HG03095 (cell line): ENCODE measurements around the gene CAMK4.
A peak's percentile ranks its signal among the peaks of the same experiment; 100 is the strongest.

Source experiments
- ATAC-seq: cut with Tn5 transposase; IDR thresholded peaks from one replicate; pipeline ENCODE4 v1.9.1; 2021; ENCODE audit warnings: moderate library complexity; ENCODE audit not compliant: unreplicated experiment

CAMK4 gene

DNA sequence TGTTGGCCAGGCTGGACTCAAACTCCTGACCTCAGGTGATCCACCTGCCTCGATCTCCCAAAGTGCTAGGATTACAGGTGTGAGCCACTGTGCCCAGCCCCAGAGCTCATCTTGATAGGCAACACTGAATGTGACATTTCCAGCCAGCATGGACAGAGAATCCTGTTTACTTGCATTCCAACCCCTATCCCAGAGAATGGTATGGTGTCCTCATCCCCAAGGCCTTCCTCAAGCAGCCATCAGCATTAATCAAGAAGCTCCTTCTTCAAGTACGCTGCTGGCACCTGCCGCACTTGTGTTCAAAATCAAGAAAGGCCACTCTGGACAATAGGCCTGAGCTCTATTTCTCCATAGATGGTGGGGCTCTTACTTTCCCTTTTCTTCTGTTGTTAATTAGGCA, 247.9 kb downstream of the CAMK4 start:
- no peak for ATAC-seq

DNA sequence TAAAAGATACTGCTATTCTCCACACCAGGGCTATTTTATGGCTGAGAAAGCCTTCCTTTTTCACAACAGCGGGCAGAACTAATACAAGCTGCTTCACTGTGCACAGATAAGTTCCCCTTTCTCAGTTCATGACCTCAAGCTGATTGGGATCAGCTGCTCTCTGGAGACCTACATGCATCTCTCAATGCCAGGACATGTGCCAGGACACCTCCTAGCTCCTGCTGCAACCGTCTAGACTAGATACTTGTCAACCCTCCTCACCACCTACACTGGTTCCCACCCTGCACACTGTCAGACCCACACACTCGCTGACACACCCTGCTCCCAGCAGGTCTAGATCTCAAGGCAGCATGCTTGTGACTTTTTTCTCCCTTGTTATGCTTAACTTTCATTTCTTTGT, 248.4 kb downstream of the CAMK4 start:
- ATAC-seq: peak; percentile 63

DNA sequence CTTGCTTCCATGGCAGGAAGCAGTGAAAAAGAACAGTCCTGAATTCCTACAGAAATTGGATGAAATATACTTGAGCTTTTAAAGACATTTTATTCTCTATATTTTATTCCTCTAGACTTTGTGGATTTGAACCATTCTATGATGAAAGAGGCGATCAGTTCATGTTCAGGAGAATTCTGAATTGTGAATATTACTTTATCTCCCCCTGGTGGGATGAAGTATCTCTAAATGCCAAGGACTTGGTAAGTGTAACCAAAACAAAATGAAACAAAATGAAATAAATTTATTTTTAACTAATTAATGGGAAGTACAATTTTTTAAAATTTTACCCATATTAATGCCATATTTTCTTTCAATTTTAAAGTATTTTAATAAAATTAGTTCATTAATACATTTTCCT, 254.1 kb downstream of the CAMK4 start:
- no peak for ATAC-seq

DNA sequence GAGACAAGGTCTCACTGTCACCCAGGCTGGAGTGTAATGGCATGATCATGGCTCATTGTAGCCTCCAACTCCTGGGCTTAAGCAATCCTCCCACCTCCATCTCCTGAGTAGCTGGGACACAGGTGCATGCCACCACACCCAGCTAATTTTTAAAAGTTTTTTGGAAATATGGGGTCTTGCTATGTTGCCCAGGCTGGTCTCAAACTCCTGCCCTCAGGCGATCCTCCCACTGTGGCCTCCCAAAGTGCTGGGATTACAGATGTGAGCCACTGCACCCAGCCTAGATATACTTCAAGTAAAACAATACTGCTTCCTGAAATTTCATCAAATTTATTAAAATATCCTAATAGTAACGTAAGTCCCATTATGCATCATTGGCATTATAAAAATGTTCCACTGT, 254.7 kb downstream of the CAMK4 start:
- no peak for ATAC-seq

DNA sequence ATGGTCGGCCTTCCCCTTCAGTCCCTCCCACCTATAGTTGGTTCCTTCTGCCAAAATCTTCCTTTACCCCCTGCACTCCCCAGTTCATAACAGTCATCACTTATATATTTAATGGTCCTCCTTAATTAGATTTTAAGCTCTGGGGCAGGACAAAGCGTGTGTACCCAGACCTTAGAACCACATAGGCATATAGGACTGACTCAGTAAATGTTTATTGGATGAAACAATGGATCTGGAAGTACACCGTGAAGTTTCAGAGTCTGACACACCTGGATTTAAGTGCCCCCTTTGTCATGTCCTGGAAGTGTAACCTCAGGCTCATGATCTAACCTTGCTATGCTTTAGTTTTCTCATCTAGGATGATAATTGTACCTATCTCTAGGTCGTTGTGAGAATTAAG, 256.2 kb downstream of the CAMK4 start:
- no peak for ATAC-seq

DNA sequence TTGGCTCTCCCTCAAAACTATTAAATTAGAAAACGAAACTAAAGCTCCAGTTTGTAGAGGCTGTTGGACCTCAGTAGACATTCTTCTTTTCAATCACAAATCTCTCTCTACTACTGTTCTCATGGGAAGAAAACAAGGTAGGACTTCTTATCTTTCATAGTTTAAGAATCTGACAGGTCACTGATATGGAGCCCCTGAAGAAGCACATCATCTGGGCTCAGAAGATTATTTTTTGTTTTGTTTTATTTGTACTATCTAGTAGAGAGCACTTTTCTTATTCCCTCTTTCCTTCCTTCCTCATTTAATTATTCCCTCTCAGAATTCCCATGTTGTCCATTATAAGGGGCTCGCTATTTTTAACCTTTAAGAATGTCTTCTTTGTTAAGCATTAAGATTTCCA, 261.9 kb downstream of the CAMK4 start:
- no peak for ATAC-seq

DNA sequence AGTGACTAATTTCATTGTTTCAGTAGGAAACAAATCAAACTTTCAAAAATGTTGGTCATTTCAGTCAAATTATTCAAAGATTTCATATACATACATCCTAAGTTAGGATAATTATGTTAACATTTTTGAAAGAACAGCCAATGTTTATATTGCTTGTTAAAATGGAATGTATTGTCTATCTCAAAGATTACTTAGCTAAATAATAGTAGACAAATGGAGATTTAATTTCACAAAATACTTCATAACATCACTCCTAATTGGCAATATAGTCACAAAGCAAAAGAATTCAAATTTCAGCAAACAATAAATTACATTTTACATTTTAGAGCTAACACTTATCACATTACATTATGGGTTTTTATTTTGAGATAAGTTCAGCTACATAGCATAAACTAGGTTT, 262.7 kb downstream of the CAMK4 start:
- no peak for ATAC-seq

DNA sequence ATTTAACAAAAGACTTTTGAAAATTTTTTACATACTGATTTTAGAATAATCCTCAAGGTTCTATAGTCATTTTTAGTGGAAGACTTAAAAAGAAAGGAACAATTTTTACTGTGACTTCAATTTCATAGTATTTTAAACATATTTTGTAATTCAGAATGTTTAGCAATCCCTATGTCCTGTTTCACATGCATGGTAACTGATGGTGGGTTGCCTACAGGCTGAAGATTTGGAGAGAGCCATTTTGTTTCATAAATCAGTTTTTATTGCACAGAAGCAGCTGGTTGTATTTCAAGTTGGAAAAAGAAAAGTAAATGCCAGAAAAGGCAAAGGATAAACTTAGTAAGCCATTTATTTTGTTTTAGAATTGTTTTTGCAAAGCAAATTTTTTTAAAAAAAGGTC, 264.2 kb downstream of the CAMK4 start:
- no peak for ATAC-seq

DNA sequence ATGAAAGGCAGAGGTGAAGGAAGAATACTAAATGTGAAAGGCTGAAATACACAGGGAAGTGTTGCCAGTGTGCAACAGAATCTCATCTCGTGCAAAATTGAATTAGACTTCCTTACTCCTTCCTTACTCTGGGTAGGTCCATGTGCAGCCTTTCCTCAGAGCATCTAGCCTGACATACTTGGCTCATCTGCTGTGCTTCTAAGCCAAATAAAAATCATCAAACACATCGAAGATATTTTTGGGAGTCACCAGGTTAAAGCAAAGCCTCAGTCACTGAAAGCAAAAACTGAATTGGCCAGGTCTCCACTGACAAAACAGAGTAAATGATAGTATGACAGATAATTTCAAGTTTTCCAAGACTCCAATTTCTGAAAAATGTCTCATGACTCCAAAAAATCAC, 268.8 kb downstream of the CAMK4 start:
- ATAC-seq: no peak

DNA sequence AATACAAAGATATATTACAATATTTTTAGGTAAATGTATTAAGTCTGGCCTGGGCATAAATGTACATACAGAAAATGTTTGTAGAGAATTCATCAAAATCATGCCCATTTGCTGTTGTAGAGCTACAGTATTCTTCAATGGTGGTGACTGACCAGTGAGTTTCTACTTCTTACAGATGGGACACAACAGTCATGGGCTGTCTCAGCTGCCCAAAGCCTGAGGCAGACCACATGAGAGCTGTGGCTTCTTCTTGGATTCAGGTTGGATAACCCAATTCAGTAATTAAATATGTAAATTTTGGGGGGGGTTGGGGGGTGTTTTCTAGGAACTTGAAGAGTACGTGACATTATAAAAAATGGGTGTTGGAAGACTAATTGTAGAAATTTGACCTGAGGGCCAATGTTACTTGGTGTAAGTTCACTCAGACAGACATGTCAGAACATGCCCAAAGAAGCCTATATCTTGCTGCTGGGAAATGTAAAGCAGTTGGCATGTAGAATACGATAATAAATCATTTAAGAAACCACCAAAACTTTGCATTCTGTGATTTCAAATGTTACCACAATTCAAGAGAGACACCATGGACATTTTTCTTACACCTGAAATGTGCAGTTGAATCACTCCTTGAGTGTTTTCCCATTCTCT, 270.3 kb downstream of the CAMK4 start:
- ATAC-seq: no peak

DNA sequence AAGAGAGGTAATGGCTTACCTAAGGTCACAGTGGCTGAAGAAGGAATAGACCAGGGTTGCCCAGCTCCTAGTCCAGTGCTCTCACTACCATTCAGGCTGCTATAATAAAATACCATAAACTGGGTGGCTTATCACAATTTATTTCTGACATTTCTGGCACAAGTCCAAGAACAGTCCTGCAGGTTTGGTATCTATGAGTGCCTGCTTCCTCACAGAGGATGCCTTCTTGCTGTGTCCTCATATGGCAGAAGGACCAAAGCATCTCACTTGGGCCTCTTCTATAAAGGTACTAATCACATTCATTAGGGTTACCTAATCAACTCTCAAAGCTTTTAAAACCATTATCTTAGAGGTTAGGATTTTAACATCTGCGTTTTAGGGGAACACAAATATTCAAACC, 271.0 kb downstream of the CAMK4 start:
- ATAC-seq: no peak

DNA sequence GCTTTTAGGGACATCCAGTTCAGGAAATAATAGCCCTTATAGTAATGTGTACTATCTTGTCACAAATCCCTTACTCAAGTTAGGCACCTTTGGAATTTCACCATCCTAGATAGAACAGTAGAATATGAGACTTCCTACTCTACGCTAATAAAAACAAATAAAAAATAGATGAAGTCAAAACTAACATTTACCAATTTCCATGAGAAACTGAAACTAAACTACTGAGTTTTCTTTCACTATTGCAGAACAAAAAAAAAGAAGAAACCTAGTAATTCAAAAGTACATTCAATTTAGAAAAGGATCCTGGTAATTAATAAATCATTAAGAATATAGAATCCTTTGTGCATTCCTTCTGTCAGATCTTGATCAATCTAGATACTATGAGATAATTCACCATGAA, 274.2 kb downstream of the CAMK4 start:
- ATAC-seq: no peak

DNA sequence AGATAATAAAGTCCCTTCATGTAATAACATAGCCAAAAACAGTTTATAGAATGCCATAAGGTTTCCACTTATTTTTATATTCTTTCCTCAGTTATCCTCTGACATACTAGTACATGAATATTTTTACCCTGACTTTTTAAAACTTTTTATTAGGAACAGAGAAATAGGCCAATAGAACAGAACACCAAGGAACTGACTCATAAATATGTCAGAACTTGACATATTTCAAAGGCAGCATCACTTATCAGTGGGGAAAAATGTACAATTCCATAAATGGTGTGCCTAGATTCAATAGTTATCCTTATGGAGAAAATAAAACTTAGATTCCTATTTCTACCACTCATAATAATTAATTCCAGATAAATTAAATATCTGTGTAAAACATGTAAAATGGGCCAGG, 278.8 kb downstream of the CAMK4 start:
- no peak for ATAC-seq

DNA sequence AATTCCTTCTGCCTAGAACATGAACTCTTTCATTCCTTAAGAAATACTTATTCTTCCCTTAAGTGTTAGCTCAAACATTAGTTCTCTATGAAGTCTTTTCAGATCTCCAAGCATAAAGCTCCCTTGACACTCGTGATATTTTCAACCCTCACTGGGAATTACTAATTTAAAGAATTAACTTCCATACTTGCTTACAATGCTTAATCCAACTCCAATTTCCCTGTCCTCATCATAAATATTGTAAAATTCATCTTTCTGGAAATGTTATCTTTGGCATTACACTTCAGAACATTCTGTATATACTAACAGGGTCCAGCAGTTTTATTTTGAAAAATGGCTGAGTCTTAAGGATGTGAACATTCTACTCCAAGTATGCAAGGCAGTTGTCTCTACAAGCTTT, 280.9 kb downstream of the CAMK4 start:
- no peak for ATAC-seq

DNA sequence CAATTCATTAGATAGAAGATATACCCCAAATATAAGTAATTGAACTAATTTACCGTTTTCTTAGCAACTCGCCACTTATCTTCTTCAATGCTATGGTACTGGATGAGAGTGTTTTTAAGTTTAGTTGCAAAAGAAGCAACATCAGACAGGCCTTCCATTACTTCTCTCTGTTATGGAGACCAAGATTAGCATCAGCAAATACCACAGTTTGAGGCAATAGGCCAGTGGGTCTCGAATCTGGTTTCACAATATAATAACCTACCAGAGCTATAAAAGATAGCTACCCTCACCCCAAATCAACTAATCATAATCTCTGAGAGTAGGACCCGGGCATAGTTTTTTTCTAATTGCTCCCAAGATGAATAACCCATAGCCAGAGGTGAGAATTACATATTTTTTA, 283.1 kb downstream of the CAMK4 start:
- ATAC-seq: no peak

DNA sequence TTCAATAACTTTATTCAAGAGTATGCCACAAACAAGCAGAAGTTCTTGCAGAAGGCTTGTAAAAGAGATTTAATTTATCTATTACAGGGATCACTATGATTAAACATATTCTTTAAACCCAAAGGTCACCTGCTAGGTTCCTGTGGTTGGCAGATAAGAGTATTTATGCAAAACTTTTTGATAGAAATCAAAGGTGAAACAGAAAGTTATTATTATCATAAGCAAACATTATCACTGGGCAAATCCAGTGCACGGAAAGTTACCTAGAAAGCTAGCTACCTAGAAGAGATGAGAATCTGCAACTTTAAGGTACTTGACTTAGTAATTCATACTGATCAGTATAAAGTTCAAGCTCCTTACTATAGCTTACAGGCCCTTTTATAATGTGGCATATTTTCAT, 284.9 kb downstream of the CAMK4 start:
- ATAC-seq: no peak

DNA sequence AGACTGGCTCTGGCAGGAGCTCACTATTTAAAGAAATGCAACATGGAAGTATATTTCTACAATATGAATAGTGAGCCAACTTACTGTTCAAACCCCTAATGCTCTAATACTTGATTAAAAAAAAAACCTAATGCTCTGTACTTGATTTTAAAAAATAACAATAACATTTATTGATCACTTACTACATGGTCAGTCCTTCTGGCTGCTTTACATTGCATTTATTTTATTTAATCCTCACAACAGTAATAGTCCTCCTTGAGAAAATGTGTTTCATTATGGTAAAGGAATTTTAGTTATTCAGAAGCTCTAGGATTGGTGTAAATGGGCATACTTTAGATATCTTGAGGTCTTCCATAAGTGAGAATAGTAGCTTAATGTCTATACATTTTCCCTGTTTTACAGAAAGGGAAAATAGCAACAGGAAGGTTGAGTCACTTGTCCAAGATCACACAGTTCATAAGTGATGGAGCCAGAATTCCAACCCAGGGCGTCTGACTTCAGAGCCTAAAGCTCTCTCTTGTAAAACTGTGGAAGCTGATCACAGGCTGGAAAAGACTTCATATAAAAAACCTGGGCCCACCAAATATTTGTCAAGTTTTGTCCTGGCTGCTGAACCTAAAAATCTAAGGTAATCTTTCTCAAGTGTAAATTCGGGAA, 287.1 kb downstream of the CAMK4 start:
- ATAC-seq: no peak

DNA sequence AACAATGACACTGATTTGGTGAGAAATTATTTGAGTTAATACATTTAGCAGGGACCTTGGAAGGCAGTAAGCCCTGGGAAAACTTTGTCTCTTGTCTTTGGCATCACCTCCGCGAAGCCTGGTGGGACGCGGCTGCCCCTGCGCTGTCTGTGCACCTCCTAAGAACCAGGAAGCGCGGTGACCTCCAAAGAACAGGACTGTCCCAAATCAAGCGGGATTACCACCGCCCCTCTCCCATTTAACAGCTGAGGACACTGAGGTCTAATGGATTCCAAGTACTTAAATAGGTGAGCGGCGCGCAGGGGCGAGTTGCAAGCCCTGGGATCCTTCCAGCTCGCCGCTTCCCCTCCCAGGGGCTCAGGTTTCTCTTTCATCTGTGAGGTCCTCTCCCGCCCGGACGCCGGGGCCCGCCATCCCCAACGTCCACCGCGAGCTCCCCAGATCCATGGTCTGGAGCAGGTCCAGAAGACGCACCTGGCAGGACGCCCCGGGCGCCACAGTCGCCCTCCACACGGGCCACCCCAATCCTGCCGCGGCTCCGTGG, 287.7 kb downstream of the CAMK4 start:
- peak; percentile 23 for ATAC-seq

DNA sequence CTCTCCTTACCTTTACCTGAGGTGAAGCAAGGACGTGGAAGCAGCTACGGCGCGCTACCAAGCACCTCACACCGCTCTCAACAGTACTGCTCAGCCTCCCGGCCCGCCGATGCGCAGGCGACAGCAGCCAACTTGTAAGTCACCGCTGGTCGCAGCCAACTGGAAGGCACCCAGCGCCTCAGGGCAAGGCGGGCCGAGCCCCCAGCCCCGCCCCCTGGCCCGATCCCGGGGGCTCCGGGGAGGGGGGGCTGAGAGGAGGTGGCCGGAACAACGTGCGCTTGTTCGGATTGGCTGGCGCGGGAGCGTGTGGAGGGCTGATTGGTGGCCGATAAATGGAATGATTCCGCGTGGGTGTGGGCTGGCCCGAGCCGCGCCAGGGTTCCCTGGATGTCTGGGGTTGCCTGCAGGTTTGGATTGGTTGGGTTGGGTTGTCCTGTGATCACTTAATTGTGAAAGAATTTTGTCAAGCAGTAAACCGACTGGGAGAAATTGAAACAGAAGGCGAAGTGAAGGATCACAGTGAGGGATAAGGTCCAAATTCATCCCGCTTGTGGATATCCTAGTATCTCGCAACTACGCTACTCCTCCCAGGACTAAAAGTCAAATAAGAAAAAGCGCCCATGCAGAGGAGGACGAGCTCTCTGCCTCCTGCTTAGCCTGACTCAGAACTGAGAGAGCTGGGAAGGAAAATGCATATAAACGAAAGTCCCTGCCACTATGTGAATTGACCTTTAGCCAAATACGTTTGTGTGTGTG, 288.4 kb downstream of the CAMK4 start, which contains the start of gene STARD4:
TSS of gene STARD4 (minus strand) at position 161 of the 756 bp plus-strand sequence. CDS start 5,102 bp downstream, outside the sequence.
- ATAC-seq: peak; percentile 90

DNA sequence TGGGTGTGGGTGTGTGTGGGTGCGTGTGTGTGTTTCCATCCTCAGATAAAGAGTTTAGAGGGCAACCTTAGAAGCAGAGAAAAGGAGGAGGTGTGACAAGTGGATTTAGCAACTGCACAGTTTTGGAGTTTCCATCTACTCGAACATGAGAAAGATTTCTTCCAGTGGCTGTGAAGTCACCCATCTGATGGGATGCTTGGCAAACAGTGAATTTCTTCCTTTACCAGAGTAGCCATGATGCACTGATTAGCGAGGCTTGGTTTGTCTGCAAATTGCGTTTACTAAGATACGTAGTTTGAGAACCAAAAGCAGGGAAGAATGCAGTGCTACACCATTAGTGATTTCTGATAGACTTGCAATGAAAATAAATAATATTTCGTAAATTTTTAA, 288.9 kb downstream of the CAMK4 start:
- ATAC-seq: no peak

DNA sequence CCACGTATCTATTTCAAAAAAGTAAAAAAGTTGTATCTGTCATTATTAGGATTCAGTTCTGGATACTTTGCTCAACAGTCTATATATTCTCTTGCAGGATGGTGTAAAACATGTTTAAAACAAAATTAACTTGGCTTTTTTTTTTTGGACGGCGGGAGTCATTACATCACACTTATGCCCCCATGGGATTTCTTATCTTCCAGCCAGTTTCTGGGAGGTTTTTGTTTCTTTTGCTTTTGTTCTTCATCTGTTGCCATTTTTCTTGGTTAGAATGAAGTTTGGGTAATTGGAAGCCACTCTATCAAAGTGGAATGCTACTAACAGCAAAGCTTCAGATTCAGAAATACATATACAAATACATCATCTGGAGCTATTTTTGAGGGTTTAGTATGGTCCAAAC, 289.9 kb downstream of the CAMK4 start:
- ATAC-seq: no peak
